ENCODE results near the gene CAPN12.

CAPN12 gene

DNA sequence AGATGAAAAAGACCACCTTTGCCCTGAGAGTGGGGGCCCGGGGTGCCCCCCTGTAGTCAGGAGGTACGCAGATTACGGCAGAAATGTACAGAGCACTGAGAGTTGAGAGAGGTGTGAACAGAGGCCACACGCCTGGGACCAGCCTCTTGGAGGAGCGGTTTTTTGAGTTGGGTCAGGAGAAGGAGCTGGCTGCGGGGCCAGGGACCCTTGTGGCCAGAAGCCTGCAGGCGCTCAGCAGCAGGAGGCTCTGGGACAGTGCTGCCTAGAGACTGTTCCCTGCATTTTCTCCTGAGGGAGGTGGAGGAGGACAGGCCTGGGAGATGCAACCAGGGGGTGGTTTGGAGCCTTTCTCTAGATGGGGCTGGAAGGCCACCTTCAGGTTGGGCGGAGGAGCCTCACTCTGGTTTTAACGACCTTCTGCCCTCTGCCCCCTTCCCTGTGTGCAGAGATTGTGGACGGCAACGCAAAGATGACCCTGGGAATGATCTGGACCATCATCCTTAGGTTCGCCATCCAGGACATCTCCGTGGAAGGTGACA is 39.7 kb downstream of the CAPN12 start:
- H3K27me3 ChIP-seq (ENCODE audit: control insufficient read depth, insufficient read depth, low read length), result no peaks in the 10 kb centered on the region
- H3K36me3 ChIP-seq (ENCODE audit: insufficient read depth, low read length), result peaks cover 99% of the 10 kb centered on the region
- no peaks in the 10 kb centered on the region for H3K9me3 ChIP-seq (replicated peaks; ENCODE audit: low read length)
- H3K9ac ChIP-seq (ENCODE audit: low read depth, low read length), result no peak overlapping the region
- peaks cover 42% of the 10 kb centered on the region for H3K4me1 ChIP-seq (ENCODE audit: control insufficient read depth, insufficient read depth, low read length)
- H3K4me2 ChIP-seq (ENCODE audit: low read length), result no peak overlapping the region
- H3K4me3 ChIP-seq (ENCODE audit: low read length), result no peak overlapping the region

DNA sequence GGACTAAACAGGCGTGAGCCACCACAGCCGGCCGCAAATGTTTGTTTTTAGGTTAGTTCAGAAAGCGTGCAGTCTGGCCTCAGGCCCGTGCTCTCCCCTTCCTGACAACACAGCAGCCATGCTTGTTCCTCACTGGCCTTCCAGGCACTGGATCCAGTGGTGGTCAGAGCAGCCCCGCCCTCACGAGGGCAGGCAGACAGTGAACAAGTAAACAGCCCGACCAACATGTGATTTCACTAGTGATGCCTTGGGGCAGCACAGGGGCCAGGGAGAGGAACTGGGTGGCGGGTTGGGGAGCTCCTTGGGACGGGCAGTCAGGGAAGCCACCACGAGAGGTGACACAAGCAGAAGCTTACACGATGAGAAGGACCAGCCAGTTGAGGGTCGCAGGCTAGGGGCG is 40.8 kb downstream of the CAPN12 start:
- Histone ChIP-seq H3K4me3 (ENCODE audit: low read length) (no peak overlapping the region), H3K9me3 (replicated peaks; ENCODE audit: low read length) (no peaks in the 10 kb centered on the region), H3K36me3 (ENCODE audit: insufficient read depth, low read length) (peaks cover 88% of the 10 kb centered on the region), H3K4me2 (ENCODE audit: low read length) (no peak overlapping the region), H3K9ac (ENCODE audit: low read depth, low read length) (no peak overlapping the region), H3K27me3 (ENCODE audit: control insufficient read depth, insufficient read depth, low read length) (no peaks in the 10 kb centered on the region), H3K4me1 (ENCODE audit: control insufficient read depth, insufficient read depth, low read length) (peaks cover 46% of the 10 kb centered on the region)

DNA sequence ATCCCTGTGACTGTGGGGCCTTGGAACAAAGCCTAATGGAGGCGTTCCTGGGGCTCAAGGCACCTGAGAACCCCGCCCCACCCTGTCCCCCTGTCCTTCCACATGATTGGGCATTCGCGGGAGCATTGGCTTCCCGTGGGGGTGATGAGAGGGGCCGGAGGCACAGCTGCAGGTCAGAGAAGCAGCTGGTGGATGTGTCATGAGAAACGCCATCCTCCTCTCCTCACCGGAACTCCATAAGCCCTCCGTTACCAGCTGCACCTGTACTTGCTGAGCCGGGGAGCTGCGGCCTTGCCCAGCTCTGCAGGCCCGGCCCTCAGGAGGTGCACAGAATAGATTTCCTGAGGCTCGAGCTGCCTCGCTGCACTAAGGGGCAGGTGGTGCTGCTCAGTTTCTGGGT is 42.0 kb downstream of the CAPN12 start:
- Histone ChIP-seq H3K4me2 (ENCODE audit: low read length) (no peak overlapping the region), H3K4me1 (ENCODE audit: control insufficient read depth, insufficient read depth, low read length) (peaks cover 37% of the 10 kb centered on the region)

DNA sequence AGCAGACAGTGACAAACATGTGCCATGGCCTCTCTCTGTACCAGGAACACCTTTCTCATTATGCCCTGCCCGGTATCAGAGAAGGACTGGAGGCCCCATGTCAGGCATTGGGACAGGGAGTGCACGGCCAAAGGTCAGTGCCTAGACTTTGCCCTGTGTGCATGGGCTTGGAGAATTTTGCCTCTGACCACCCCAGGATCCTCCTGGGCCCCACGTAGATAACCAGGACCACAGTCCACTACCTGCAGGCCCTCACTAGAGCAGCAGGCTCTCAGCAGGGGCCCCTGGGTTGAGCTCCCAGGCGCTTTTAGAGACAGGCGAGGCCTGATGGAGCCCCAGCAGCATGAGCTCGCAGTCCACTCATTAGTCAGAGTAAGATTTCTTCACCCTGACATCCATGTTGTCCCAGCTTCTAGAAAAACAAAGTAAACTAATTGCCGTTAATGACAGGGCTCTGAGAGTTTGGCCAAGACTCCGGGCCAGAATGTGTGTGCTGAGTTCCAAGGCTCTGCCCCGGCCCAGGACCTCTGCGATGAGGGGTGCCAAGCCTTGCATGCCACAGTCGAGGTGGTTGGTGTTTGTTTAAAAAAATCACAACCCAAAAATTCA is 42.7 kb downstream of the CAPN12 start:
- H3K36me3 ChIP-seq (ENCODE audit: insufficient read depth, low read length), result peaks cover 81% of the 10 kb centered on the region
- peaks cover 30% of the 10 kb centered on the region for H3K4me1 ChIP-seq (ENCODE audit: control insufficient read depth, insufficient read depth, low read length)
- H3K4me2 ChIP-seq (ENCODE audit: low read length), result no peak overlapping the region

More for the DNA sequence above, 42.0 kb downstream of the CAPN12 start:
- no peaks in the 10 kb centered on the region for H3K9me3 ChIP-seq (replicated peaks; ENCODE audit: low read length)
- H3K36me3 ChIP-seq (ENCODE audit: insufficient read depth, low read length), result peaks cover 81% of the 10 kb centered on the region
- no peaks in the 10 kb centered on the region for H3K27me3 ChIP-seq (ENCODE audit: control insufficient read depth, insufficient read depth, low read length)
- H3K9ac ChIP-seq (ENCODE audit: low read depth, low read length), result peak overlapping the region; percentile 18
- H3K4me3 ChIP-seq (ENCODE audit: low read length), result no peak overlapping the region

DNA sequence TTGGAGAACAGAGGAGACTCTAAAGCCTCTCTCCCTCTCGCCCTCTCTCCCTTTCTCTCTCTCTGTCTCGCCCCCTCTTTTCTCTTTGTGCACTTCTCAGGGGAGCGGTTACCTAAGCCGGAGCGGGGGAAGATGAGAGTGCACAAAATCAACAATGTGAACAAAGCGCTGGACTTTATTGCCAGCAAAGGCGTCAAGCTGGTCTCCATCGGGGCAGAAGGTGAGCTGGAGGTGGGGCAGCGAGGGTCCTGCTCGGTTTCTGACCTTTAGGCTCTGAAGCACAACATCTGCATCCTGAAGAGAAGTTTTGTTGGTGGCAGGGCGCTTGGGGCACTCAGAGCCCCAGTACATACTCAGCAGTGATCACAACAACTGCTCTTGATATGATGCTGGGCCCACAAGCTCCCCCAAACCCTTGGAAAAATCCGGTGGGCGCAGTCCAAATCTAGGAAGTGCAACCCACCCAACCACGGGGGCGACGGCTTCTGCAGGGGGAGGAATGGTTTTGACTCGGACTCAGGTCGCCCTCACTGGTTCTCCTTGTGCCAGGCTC is 43.3 kb downstream of the CAPN12 start:
- Histone ChIP-seq H3K9ac (ENCODE audit: low read depth, low read length) (peak overlapping the region; percentile 20), H3K4me3 (ENCODE audit: low read length) (no peak overlapping the region), H3K9me3 (replicated peaks; ENCODE audit: low read length) (no peaks in the 10 kb centered on the region), H3K36me3 (ENCODE audit: insufficient read depth, low read length) (peaks cover 81% of the 10 kb centered on the region), H3K4me1 (ENCODE audit: control insufficient read depth, insufficient read depth, low read length) (peaks cover 30% of the 10 kb centered on the region), H3K4me2 (ENCODE audit: low read length) (no peak overlapping the region), H3K27me3 (ENCODE audit: control insufficient read depth, insufficient read depth, low read length) (no peaks in the 10 kb centered on the region)

More for the DNA sequence above, 42.7 kb downstream of the CAPN12 start:
- Histone ChIP-seq H3K4me3 (ENCODE audit: low read length) (no peak overlapping the region), H3K9ac (ENCODE audit: low read depth, low read length) (peak overlapping the region; percentile 20), H3K27me3 (ENCODE audit: control insufficient read depth, insufficient read depth, low read length) (no peaks in the 10 kb centered on the region), H3K9me3 (replicated peaks; ENCODE audit: low read length) (no peaks in the 10 kb centered on the region)

DNA sequence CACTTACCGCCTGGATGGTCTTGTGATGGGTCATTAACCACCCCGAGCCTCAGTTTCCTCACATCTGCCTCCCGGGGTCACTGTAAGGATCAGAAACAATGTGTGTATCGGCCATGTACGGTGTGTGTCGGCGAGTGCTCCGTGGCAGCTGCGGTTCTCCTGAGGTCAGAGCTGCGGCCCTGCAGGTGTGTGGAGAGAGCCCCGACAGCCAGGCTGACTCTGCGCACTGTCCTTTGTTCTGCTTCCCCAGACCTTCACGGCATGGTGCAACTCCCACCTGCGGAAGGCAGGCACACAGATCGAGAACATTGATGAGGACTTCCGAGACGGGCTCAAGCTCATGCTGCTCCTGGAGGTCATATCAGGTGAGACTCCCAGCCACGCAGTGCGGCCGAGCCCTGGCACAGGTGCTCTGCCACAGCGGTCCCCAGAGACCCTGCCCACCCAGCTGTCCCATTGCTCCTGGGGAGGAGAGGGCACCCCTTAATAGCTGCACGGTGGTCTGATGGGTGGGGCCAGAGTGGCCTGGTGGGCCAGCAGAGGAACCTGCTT is 43.8 kb downstream of the CAPN12 start:
- no peak overlapping the region for H3K9ac ChIP-seq (ENCODE audit: low read depth, low read length)
- no peaks in the 10 kb centered on the region for H3K9me3 ChIP-seq (replicated peaks; ENCODE audit: low read length)
- peaks cover 31% of the 10 kb centered on the region for H3K4me1 ChIP-seq (ENCODE audit: control insufficient read depth, insufficient read depth, low read length)
- H3K36me3 ChIP-seq (ENCODE audit: insufficient read depth, low read length), result peaks cover 81% of the 10 kb centered on the region
- no peak overlapping the region for H3K4me2 ChIP-seq (ENCODE audit: low read length)
- no peaks in the 10 kb centered on the region for H3K27me3 ChIP-seq (ENCODE audit: control insufficient read depth, insufficient read depth, low read length)
- no peak overlapping the region for H3K4me3 ChIP-seq (ENCODE audit: low read length)

DNA sequence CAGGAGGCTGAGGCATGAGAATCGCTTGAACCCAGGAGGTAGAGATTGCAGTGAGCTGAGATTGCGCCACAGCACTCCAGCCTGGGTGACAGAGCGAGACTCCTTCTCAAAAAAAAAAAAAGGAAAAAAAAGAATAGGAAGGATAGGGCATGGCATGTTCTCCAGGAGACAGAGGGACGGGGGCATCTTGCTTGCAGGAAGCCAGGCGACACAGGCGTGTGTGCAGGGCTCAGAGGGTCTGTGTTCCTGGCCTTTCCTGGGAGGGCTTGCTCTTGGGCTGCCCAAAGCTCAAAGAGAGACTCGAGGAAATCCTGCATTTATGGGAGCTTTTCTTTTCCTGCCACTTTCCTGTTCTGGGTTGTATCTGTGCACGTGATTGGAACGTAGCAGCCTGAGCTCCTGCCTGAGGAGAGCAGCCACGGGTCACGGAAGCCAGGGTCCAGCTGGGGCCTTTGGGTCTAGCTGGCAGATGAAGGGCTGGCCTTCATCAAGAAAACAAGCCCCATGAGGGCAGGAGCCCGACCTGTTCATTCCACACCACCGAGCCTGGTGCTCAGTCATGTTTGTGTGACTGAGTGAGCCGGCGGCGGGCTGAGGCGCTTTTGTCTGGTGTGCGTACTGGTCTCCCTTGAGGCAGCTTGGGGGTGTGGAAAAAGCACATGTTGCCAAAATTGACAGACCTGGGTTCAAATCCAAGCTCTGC is 44.5 kb downstream of the CAPN12 start:
- no peaks in the 10 kb centered on the region for H3K27me3 ChIP-seq (ENCODE audit: control insufficient read depth, insufficient read depth, low read length)
- no peak overlapping the region for H3K4me2 ChIP-seq (ENCODE audit: low read length)
- no peak overlapping the region for H3K9ac ChIP-seq (ENCODE audit: low read depth, low read length)
- peaks cover 81% of the 10 kb centered on the region for H3K36me3 ChIP-seq (ENCODE audit: insufficient read depth, low read length)
- peaks cover 37% of the 10 kb centered on the region for H3K4me1 ChIP-seq (ENCODE audit: control insufficient read depth, insufficient read depth, low read length)
- no peak overlapping the region for H3K4me3 ChIP-seq (ENCODE audit: low read length)
- H3K9me3 ChIP-seq (replicated peaks; ENCODE audit: low read length), result no peaks in the 10 kb centered on the region

DNA sequence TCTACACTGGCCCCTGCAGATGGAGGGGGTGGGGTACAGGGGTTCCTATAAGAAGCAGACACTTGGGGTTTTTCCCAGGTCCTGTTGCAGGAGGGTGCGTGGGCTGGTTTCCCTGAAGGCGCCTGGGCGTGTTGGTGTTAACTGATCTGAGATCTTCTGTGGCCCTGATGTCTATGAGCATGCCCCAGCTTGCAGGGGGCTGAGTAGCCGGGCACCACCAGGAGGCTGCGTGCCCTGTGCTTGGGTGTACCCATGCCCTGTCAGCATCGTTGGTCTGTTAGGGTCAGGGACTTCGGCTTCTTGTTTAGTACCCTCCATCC is 45.3 kb downstream of the CAPN12 start:
- Histone ChIP-seq H3K9ac (ENCODE audit: low read depth, low read length) (no peak overlapping the region), H3K4me3 (ENCODE audit: low read length) (no peak overlapping the region), H3K4me2 (ENCODE audit: low read length) (no peak overlapping the region), H3K9me3 (replicated peaks; ENCODE audit: low read length) (no peaks in the 10 kb centered on the region), H3K4me1 (ENCODE audit: control insufficient read depth, insufficient read depth, low read length) (peaks cover 46% of the 10 kb centered on the region), H3K27me3 (ENCODE audit: control insufficient read depth, insufficient read depth, low read length) (no peaks in the 10 kb centered on the region), H3K36me3 (ENCODE audit: insufficient read depth, low read length) (peaks cover 77% of the 10 kb centered on the region)

DNA sequence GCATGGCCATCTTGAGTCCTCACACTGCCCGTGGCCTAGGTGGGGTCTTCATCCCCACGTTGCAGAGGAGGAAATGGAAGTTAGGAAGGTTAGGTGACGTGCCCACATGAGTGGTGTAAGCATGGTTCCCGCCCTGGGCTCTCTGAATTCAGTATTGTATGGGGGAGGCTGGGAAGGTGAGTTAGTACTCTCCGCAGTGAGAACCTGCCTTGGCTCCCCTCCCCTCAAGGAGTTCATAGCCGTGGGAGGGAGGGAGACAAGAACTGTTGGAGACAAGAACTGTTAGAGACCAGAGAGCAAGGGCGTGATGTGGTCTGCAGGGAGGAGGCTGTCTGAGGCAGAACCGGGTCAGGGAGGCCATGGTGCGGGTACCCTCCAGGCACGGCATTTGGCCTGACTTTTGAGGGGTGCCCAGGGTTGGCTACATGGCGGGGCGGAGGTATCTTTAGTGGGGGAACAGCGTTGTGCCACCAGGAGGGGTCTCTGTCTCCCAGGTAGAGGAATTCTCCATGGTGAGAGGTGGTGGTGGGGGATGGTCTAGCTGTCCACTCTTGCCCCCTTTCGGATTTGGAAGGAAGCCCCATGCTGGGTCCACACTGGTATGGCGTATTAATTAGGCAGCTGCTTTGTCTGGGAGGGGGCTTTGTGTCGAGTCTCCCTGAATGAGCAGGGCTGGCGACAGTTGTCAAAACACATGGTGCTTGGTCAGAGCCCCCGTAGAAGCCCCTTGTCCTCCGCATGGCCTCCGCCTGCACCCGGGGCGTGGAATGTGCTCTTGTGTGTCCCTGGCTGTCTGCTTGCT is 45.8 kb downstream of the CAPN12 start:
- Histone ChIP-seq H3K27me3 (ENCODE audit: control insufficient read depth, insufficient read depth, low read length) (no peaks in the 10 kb centered on the region), H3K4me3 (ENCODE audit: low read length) (no peak overlapping the region), H3K4me1 (ENCODE audit: control insufficient read depth, insufficient read depth, low read length) (peaks cover 51% of the 10 kb centered on the region), H3K9me3 (replicated peaks; ENCODE audit: low read length) (no peaks in the 10 kb centered on the region), H3K4me2 (ENCODE audit: low read length) (no peak overlapping the region), H3K9ac (ENCODE audit: low read depth, low read length) (no peak overlapping the region), H3K36me3 (ENCODE audit: insufficient read depth, low read length) (peaks cover 71% of the 10 kb centered on the region)

DNA sequence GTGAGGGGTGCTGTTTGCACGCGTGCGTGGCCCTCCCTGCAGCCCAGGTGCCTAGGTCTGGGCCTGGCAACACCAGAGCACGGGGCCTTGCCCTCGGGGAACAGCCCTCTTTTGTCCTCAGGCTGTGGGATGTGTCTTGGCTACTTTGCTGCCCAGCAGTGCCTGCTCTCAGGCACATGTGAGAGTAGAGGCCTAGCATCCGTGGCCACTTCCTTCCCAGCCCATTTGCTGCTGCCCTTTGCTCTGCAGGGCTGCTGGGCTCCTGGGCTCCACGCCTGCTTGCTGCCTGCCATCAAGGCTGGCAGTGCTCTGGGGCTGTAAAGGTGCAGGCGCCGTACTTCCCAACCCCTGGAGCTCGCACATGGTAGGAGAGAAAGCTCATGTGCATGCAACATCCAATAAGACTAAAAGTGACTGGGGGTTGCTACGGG is 46.6 kb downstream of the CAPN12 start:
- H3K27me3 ChIP-seq (ENCODE audit: control insufficient read depth, insufficient read depth, low read length), result no peaks in the 10 kb centered on the region
- peaks cover 58% of the 10 kb centered on the region for H3K4me1 ChIP-seq (ENCODE audit: control insufficient read depth, insufficient read depth, low read length)
- H3K4me2 ChIP-seq (ENCODE audit: low read length), result no peak overlapping the region
- H3K9me3 ChIP-seq (replicated peaks; ENCODE audit: low read length), result no peaks in the 10 kb centered on the region
- no peak overlapping the region for H3K4me3 ChIP-seq (ENCODE audit: low read length)
- peaks cover 70% of the 10 kb centered on the region for H3K36me3 ChIP-seq (ENCODE audit: insufficient read depth, low read length)
- H3K9ac ChIP-seq (ENCODE audit: low read depth, low read length), result no peak overlapping the region

DNA sequence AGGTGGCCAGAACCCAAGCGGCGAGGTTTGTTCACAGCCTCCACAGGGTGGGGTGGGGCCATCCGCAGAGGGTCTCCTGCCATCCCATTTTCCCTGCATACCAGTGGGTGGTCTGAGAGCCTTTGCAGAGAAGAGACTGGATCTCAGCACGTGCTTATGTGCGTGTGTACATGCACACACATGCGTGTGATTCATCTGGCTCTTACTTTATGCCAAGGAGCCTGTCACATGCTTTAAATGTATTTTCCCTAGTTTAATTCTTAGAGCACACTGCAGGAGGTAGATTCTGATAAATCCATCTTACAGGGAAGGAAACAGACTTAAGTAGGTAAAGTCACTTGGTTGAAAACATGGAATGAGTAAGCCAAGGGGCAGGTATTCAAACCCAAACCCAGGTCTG is 47.1 kb downstream of the CAPN12 start:
- Histone ChIP-seq H3K9ac (ENCODE audit: low read depth, low read length) (no peak overlapping the region), H3K36me3 (ENCODE audit: insufficient read depth, low read length) (peaks cover 70% of the 10 kb centered on the region), H3K27me3 (ENCODE audit: control insufficient read depth, insufficient read depth, low read length) (no peaks in the 10 kb centered on the region), H3K4me3 (ENCODE audit: low read length) (no peak overlapping the region), H3K4me2 (ENCODE audit: low read length) (no peak overlapping the region), H3K9me3 (replicated peaks; ENCODE audit: low read length) (no peaks in the 10 kb centered on the region), H3K4me1 (ENCODE audit: control insufficient read depth, insufficient read depth, low read length) (peaks cover 58% of the 10 kb centered on the region)

All from skeletal muscle satellite cell (primary cell).